ENCODE results near the gene NCCRP1. TPM values are rescaled to one million over a fixed set of nuclear protein-coding genes. Genes with fewer than 3 reads are reported as not detected.
"Not testable (repeated sequence)": the region's sequence is repeated elsewhere in the genome, so short reads cannot be mapped to it uniquely, and the experiment has no call there.

NCCRP1 gene
- total RNA-seq, 1 donor from 2014 or later: 6.0 TPM

DNA sequence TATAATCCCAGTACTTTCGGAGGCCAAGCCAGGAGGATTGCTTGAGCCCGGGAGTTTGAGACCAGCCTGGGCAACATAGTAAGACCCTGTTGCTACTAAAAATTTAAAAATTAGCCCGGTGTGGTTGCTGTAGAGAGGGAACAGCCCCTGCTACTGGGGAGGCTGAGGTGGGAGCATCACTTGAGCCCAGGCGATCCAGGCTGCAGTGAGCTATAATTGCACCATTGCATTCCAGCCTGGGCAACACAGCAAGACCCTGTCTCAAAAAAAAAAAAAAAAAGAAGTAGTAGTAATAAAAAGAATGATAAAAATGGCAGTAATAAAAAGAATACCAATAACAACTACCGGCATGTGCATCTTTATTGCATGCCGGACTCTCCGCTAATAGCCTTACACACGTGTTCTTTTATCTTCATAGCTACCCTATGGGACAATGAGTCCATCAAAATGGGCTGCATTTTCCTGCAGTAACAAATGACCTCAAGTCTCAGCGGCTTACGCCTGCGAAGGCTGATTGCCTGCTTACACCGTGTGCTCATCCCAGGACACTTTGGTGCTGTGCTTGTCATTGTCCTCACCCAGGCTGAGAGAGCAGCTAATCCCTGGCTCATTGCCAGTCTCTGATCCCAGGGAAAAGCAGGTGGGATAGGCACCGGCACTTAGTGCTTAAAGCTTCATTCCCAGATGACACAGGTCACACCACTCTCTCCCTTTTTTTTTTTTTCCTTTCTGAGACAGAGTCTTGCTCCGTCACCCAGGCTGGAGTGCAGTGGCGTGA is 21.7 kb downstream of the NCCRP1 start:
- TF ChIP-seq, protein P1, sequence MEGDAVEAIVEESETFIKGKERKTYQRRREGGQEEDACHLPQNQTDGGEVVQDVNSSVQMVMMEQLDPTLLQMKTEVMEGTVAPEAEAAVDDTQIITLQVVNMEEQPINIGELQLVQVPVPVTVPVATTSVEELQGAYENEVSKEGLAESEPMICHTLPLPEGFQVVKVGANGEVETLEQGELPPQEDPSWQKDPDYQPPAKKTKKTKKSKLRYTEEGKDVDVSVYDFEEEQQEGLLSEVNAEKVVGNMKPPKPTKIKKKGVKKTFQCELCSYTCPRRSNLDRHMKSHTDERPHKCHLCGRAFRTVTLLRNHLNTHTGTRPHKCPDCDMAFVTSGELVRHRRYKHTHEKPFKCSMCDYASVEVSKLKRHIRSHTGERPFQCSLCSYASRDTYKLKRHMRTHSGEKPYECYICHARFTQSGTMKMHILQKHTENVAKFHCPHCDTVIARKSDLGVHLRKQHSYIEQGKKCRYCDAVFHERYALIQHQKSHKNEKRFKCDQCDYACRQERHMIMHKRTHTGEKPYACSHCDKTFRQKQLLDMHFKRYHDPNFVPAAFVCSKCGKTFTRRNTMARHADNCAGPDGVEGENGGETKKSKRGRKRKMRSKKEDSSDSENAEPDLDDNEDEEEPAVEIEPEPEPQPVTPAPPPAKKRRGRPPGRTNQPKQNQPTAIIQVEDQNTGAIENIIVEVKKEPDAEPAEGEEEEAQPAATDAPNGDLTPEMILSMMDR (IDR thresholded peaks at IDR 0.05; ENCODE audit: insufficient read depth, low read length, poor library complexity, severe bottlenecking): no peak
- Histone ChIP-seq H3K27me3 (ENCODE audit: control insufficient read depth, insufficient read depth, low read length) (peaks cover 4% of the 10 kb centered on the region), H3K36me3 (ENCODE audit: control insufficient read depth, insufficient read depth, low read length) (no peaks in the 10 kb centered on the region), H3K4me3 (ENCODE audit: low read depth, low read length) (no peak overlapping the region)
- no peak for DNase-seq (ENCODE audit: low read depth)

DNA sequence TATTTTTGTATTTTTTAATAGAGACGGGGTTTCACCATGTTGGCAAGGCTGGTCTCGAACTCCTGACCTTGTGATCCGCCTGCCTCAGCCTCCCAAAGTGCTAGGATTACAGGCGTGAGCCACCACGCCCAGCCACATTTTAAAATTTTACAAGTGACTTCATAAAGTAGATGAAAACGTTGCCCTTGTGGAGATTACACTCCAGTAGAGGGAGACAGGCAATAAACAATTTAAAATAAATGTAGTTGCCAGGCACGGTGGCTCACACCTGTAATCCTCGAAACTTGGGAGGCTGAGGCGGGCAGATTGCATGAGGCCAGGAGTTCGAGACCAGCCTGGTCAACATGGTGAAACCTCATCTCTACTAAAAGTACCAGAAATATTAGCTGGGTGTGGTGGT is 22.3 kb downstream of the NCCRP1 start:
- not testable (repeated sequence) for H3K4me3 ChIP-seq (ENCODE audit: low read depth, low read length); H3K36me3 ChIP-seq (ENCODE audit: control insufficient read depth, insufficient read depth, low read length); DNase-seq (ENCODE audit: low read depth); H3K27me3 ChIP-seq (ENCODE audit: control insufficient read depth, insufficient read depth, low read length)

DNA sequence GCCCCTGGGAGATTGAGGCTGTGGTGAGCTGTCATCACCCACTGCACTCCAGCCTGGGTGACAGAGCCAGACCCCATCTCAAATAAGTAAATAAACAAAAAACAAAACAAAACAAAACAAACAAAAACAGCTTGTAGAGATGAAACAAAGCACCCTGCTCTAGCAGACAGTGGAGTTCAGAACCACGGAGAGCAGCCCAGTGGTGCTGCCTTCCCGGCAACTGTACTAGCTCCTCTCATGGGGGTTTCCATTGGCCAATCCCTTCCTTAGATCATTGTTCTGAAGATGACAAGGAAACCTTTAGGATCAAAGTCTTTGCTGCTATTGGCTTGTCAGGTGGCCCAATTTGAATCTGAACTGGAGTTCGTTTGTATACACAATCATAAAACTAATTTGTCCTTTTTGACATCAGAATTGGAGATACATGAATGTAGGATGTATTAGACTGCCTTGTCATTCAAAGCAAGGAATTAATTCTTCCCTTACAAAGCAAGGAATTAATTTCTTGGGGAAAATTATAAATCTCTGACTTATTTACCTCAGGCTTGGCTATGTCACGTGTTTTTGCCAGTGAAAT is 27.0 kb downstream of the NCCRP1 start:
- Histone ChIP-seq H3K36me3 (ENCODE audit: control insufficient read depth, insufficient read depth, low read length) (no peaks in the 10 kb centered on the region), H3K4me3 (ENCODE audit: low read depth, low read length) (no peak overlapping the region), H3K27me3 (ENCODE audit: control insufficient read depth, insufficient read depth, low read length) (peaks cover 2% of the 10 kb centered on the region)
- TF ChIP-seq, protein P1 (IDR thresholded peaks at IDR 0.05; ENCODE audit: insufficient read depth, low read length, poor library complexity, severe bottlenecking): no peak
- DNase-seq (ENCODE audit: low read depth): no peak

DNA sequence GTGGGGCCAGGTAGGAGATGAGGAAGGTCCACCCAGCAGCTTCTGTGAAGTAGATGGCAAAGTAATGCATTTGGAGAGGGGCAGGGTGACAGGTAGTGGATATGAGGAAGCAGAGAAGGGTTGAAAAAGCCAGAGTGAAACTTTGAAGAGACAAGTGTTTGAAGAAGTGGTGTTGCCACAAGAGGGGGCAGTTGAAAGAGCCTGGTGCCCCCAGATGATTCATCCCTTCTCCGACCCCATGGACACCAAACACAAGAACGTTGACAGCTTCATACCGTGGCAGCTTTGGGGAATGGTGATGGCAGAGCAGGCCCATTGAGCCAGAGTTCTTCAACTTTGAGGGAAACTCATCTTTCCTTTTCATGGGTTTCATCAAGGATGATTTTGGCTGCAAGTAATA is 28.1 kb downstream of the NCCRP1 start:
- Histone ChIP-seq H3K4me3 (ENCODE audit: low read depth, low read length) (no peak overlapping the region), H3K27me3 (ENCODE audit: control insufficient read depth, insufficient read depth, low read length) (peaks cover 2% of the 10 kb centered on the region), H3K36me3 (ENCODE audit: control insufficient read depth, insufficient read depth, low read length) (no peaks in the 10 kb centered on the region)
- no peak for DNase-seq (ENCODE audit: low read depth)
- TF ChIP-seq, protein P1 (IDR thresholded peaks at IDR 0.05; ENCODE audit: insufficient read depth, low read length, poor library complexity, severe bottlenecking): no peak

- Histone ChIP-seq H3K36me3 (ENCODE audit: control insufficient read depth, insufficient read depth, low read length) (no peaks in the 10 kb centered on the region), H3K27me3 (ENCODE audit: control insufficient read depth, insufficient read depth, low read length) (no peaks in the 10 kb centered on the region), H3K4me3 (ENCODE audit: low read depth, low read length) (no peak overlapping the region)
- TF ChIP-seq, protein P1 (IDR thresholded peaks at IDR 0.05; ENCODE audit: insufficient read depth, low read length, poor library complexity, severe bottlenecking): no peak
- no peak for DNase-seq (ENCODE audit: low read depth)
Observed at GRCh38 chr19:39230096-39230764, 33.5 kb downstream of the NCCRP1 start.

DNA sequence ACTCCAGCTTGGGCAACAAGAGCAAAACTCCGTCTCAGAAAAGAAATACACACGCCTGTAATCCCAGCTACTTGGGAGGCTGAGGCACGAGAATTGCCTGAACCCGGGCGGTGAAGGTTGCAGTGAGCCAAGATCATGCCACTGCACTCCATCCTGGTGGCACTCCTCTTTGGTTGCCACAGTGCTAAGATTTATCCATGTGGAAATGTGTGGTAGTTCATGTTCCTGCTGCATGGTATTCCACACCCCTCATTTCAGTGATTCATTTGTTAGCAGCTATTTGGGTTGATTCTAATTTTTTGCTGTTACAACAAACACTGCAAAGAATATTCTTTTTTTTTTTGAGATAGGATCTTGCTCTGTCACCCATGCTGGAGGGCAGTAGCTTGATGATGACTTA is 35.9 kb downstream of the NCCRP1 start:
- no peak for DNase-seq (ENCODE audit: low read depth)
- no peaks in the 10 kb centered on the region for H3K27me3 ChIP-seq (ENCODE audit: control insufficient read depth, insufficient read depth, low read length)
- no peak overlapping the region for H3K4me3 ChIP-seq (ENCODE audit: low read depth, low read length)
- no peaks in the 10 kb centered on the region for H3K36me3 ChIP-seq (ENCODE audit: control insufficient read depth, insufficient read depth, low read length)
- TF ChIP-seq, protein P1 (IDR thresholded peaks at IDR 0.05; ENCODE audit: insufficient read depth, low read length, poor library complexity, severe bottlenecking): no peak

Measured in kidney epithelial cell (primary cell).